ENCODE results near the gene MTARC1.

Gene MTARC1

GRCh38 chr1:220798338-220798737 is 11.6 kb downstream of the MTARC1 start:
- no peak for DNase-seq (ENCODE audit: low read depth in 2 of 2)
- TF ChIP-seq CTCF (IDR thresholded peaks at IDR 0.05; ENCODE audit: low read depth, low read length): no peak
- H3K4me3 ChIP-seq (replicated peaks in 1 of 2; ENCODE audit: low read depth in 2 of 2, low read length in 2 of 2): no peak overlapping the region

- no peak overlapping the region for H3K4me3 ChIP-seq (replicated peaks in 1 of 2; ENCODE audit: low read depth in 2 of 2, low read length in 2 of 2)
- DNase-seq (ENCODE audit: low read depth in 2 of 2): no peak
- no peak for TF ChIP-seq CTCF (IDR thresholded peaks at IDR 0.05; ENCODE audit: low read depth, low read length)
Observed at GRCh38 chr1:220800262-220800661, 13.5 kb downstream of the MTARC1 start.

GRCh38 chr1:220803401-220804201 is 16.9 kb downstream of the MTARC1 start:
- peak; percentile 63 to 64 for DNase-seq (ENCODE audit: low read depth in 2 of 2)
- TF ChIP-seq CTCF (IDR thresholded peaks at IDR 0.05; ENCODE audit: low read depth, low read length): peak; percentile 68
- no peak overlapping the region for H3K4me3 ChIP-seq (replicated peaks in 1 of 2; ENCODE audit: low read depth in 2 of 2, low read length in 2 of 2)

- TF ChIP-seq CTCF (IDR thresholded peaks at IDR 0.05; ENCODE audit: low read depth, low read length): no peak
- no peak for DNase-seq (ENCODE audit: low read depth in 2 of 2)
- no peak overlapping the region for H3K4me3 ChIP-seq (replicated peaks in 1 of 2; ENCODE audit: low read depth in 2 of 2, low read length in 2 of 2)
Observed at GRCh38 chr1:220804202-220804586, 17.5 kb downstream of the MTARC1 start.

GRCh38 chr1:220806408-220806807 is 19.7 kb downstream of the MTARC1 start:
- H3K4me3 ChIP-seq (replicated peaks in 1 of 2; ENCODE audit: low read depth in 2 of 2, low read length in 2 of 2): no peak overlapping the region
- no peak for TF ChIP-seq CTCF (IDR thresholded peaks at IDR 0.05; ENCODE audit: low read depth, low read length)
- no peak for DNase-seq (ENCODE audit: low read depth in 2 of 2)

GRCh38 chr1:220807726-220808125 is 21.0 kb downstream of the MTARC1 start:
- no peak for DNase-seq (ENCODE audit: low read depth in 2 of 2)
- TF ChIP-seq CTCF (IDR thresholded peaks at IDR 0.05; ENCODE audit: low read depth, low read length): no peak
- no peak overlapping the region for H3K4me3 ChIP-seq (replicated peaks in 1 of 2; ENCODE audit: low read depth in 2 of 2, low read length in 2 of 2)
